HCT116 (cell line): Measurements from ENCODE around the gene TMEM198. TPM values are rescaled to one million over a fixed set of nuclear protein-coding genes. Genes with fewer than 3 reads are reported as not detected.

Experiments
- ATAC-seq: fragments of 200-7000 bp; cut with Tn5 transposase; 2 replicates; pipeline ENCODE4 v1.9.1; 2020; ENCODE audit warnings: mild to moderate bottlenecking, moderate library complexity
- BruUV-seq: library from RNA; stranded (reverse); fragments of 400-500 nt; replicated peaks from 2 replicates; lab custom pipeline; 2021; lab: Mats Ljungman, UMichigan
- CTCF ChIA-PET: fragments of 300-600 bp; sonication (Branson Sonifier 250); formaldehyde crosslinking; loops from one replicate; lab custom pipeline; 2021; ENCODE audit warnings: antibody characterized with exemption; lab: Charles Lee
- POLR2A ChIA-PET: fragments of 300-600, 350-600 bp; sonication (Branson Sonifier 250); formaldehyde crosslinking; loops from one replicate; lab custom pipeline; 2021; ENCODE audit warnings: antibody characterized with exemption; lab: Charles Lee
- RAD21 ChIA-PET, 2 experiments: fragments of 300-600 bp; sonication (Branson Sonifier 250); formaldehyde crosslinking; loops; one replicate each; lab custom pipeline; 2023; ENCODE audit warnings: low total read pairs in 2 of 2; ENCODE audit not compliant: uncharacterized antibody in 2 of 2, unreplicated experiment in 2 of 2, low non-redundant PET in 1 of 2; lab: Charles Lee
- DNase-seq: peaks from one replicate; pipeline ENCODE4 v3.0.0-alpha.2; 2010; ENCODE audit warnings: low read depth, low spot score
- H2AFZ ChIP-seq: fragments of 200-600 bp; shearing (Covaris generic), sonication (generic); 2 replicates; pipeline ENCODE4 v1.6.1; 2017; ENCODE audit warnings: low read depth, mixed run types, mixed read lengths, antibody characterized with exemption, low read length; ENCODE audit not compliant: poor library complexity, severe bottlenecking
- H3K27ac ChIP-seq: 2 replicates; pipeline ENCODE4 v1.5.1; 2012; ENCODE audit warnings: low read depth, low read length
- H3K27me3 ChIP-seq: fragments of 200-600 bp; sonication (generic); 2 replicates; pipeline ENCODE4 v1.6.1; 2016; ENCODE audit warnings: mixed run types, low read length, mixed read lengths; ENCODE audit not compliant: insufficient read depth
- H3K36me3 ChIP-seq, 2 experiments: fragments of 200-500 bp in 1 of 2; fragments of 200-600 bp in 1 of 2; sonication (Bioruptor generic) in 1 of 2; sonication (generic) in 1 of 2; 2 replicates each; pipeline versions ENCODE4 v1.5.1 to v1.6.1; 2014 to 2016; ENCODE audit warnings: low read length in 2 of 2, inconsistent platforms in 1 of 2, mixed read lengths in 1 of 2, mixed run types in 1 of 2; ENCODE audit not compliant: insufficient read depth in 2 of 2, control insufficient read depth in 1 of 2
- H3K4me1 ChIP-seq, 2 experiments: fragments of 200-600 bp in 1 of 2; sonication (generic) in 1 of 2; 2 replicates each; pipeline versions ENCODE4 v1.5.1 to v1.6.1; 2012 to 2017; ENCODE audit warnings: low read length in 2 of 2, inconsistent platforms in 1 of 2, mild to moderate bottlenecking in 1 of 2, mixed read lengths in 1 of 2, mixed run types in 1 of 2, moderate library complexity in 1 of 2; ENCODE audit not compliant: insufficient read depth in 2 of 2, control insufficient read depth in 1 of 2
- H3K4me2 ChIP-seq: fragments of 200-600 bp; sonication (generic); 2 replicates; pipeline ENCODE4 v1.6.1; 2017; ENCODE audit warnings: mixed run types, low read length, mixed read lengths
- H3K4me3 ChIP-seq, 2 experiments: fragments of 200-600 bp in 1 of 2; sonication (generic) in 1 of 2; replicated peaks in 1 of 2; 2 replicates each; pipeline ENCODE4 v1.5.1; 2011 to 2016; ENCODE audit warnings: low read length in 2 of 2, control low read depth in 1 of 2, low read depth in 1 of 2, mild to moderate bottlenecking in 1 of 2, mixed read lengths in 1 of 2, mixed run types in 1 of 2
- H3K79me2 ChIP-seq: fragments of 200-600 bp; sonication (generic); 2 replicates; pipeline ENCODE4 v1.6.1; 2017; ENCODE audit warnings: mild to moderate bottlenecking, mixed run types, low read length, moderate library complexity, mixed read lengths; ENCODE audit not compliant: insufficient read depth
- H3K9ac ChIP-seq: fragments of 200-600 bp; sonication (generic); 2 replicates; pipeline ENCODE4 v1.6.1; 2016; ENCODE audit warnings: low read length, mixed read lengths
- H3K9me2 ChIP-seq: fragments of 200-600 bp; sonication (generic), shearing (Covaris generic); 2 replicates; pipeline ENCODE4 v1.6.1; 2017; ENCODE audit warnings: mixed run types, mild to moderate bottlenecking, moderate library complexity; ENCODE audit not compliant: insufficient read depth
- H3K9me3 ChIP-seq, 2 experiments: fragments of 200-500 bp in 1 of 2; fragments of 200-600 bp in 1 of 2; sonication (Bioruptor generic) in 1 of 2; sonication (generic) in 1 of 2; 2 replicates each; pipeline ENCODE4 v1.6.1; 2014 to 2017; ENCODE audit warnings: low read length in 2 of 2, mixed read lengths in 2 of 2, inconsistent platforms in 1 of 2, low read depth in 1 of 2, mild to moderate bottlenecking in 1 of 2, mixed run types in 1 of 2, moderate library complexity in 1 of 2; ENCODE audit not compliant: control insufficient read depth in 1 of 2, insufficient read depth in 1 of 2
- H4K20me1 ChIP-seq: fragments of 200-600 bp; sonication (generic), shearing (Covaris generic); 2 replicates; pipeline ENCODE4 v1.6.1; 2017; ENCODE audit warnings: mixed run types, mild to moderate bottlenecking, moderate library complexity; ENCODE audit not compliant: insufficient read depth
- CEBPB ChIP-seq: IDR thresholded peaks from 2 replicates; pipeline ENCODE4 v1.6.1; 2012; ENCODE audit warnings: low read depth
- CTCF ChIP-seq, 3 experiments: fragments of 200-600 bp in 1 of 3; sonication (generic) in 1 of 3; IDR thresholded peaks in 2 of 3; conservative IDR thresholded peaks in 1 of 3; 2 replicates each; pipeline ENCODE4 v1.5.1; 2012 to 2017; ENCODE audit warnings: low read depth in 2 of 3, low read length in 2 of 3, antibody characterized with exemption in 1 of 3, borderline replicate concordance in 1 of 3, control low read depth in 1 of 3, mild to moderate bottlenecking in 1 of 3, mixed read lengths in 1 of 3, mixed run types in 1 of 3, moderate library complexity in 1 of 3; ENCODE audit not compliant: insufficient read depth in 1 of 3
- EZH2 ChIP-seq: fragments of 200-600 bp; sonication (generic); IDR thresholded peaks from 2 replicates; pipeline ENCODE4 v1.6.1; 2017; ENCODE audit warnings: antibody characterized with exemption, mixed run types
- FOSL1 ChIP-seq: IDR thresholded peaks from 2 replicates; pipeline ENCODE4 v1.6.1; 2012; ENCODE audit warnings: low read depth
- MAX ChIP-seq: IDR thresholded peaks from 2 replicates; pipeline ENCODE4 v1.6.1; 2012
- POLR2A ChIP-seq: IDR thresholded peaks from 2 replicates; pipeline ENCODE4 v1.7.0; 2011; ENCODE audit warnings: borderline replicate concordance; ENCODE audit not compliant: insufficient read depth, insufficient read length; ENCODE audit errors: extremely low read depth
- POLR2AphosphoS5 ChIP-seq: IDR thresholded peaks from 2 replicates; pipeline ENCODE4 v1.6.1; 2011; ENCODE audit warnings: mild to moderate bottlenecking, low read depth, low read length, moderate library complexity
- RAD21 ChIP-seq: IDR thresholded peaks from 2 replicates; pipeline ENCODE4 v1.6.1; 2012; ENCODE audit warnings: low read depth, mild to moderate bottlenecking
- REST ChIP-seq: IDR thresholded peaks from 2 replicates; pipeline ENCODE4 v1.6.1; 2012; ENCODE audit warnings: low read depth
- SIN3A ChIP-seq: IDR thresholded peaks from 2 replicates; pipeline ENCODE4 v1.6.1; 2012; ENCODE audit warnings: low read depth
- SRF ChIP-seq: IDR thresholded peaks from 2 replicates; pipeline ENCODE4 v1.6.1; 2012; ENCODE audit warnings: low read depth
- TCF7L2 ChIP-seq: IDR thresholded peaks from 2 replicates; pipeline ENCODE4 v1.7.0; 2011; ENCODE audit warnings: borderline replicate concordance, inconsistent platforms; ENCODE audit not compliant: insufficient read depth, insufficient read length; ENCODE audit errors: extremely low read depth
- YY1 ChIP-seq: IDR thresholded peaks from 2 replicates; pipeline ENCODE4 v1.6.1; 2011; ENCODE audit warnings: low read length, low read depth, moderate library complexity, mild to moderate bottlenecking; ENCODE audit not compliant: insufficient replicate concordance; ENCODE audit errors: extremely low read depth
- ZBTB33 ChIP-seq: IDR thresholded peaks from 2 replicates; pipeline ENCODE4 v1.6.1; 2011; ENCODE audit warnings: mild to moderate bottlenecking, low read length, moderate library complexity; ENCODE audit not compliant: insufficient replicate concordance; ENCODE audit errors: extremely low read depth
- ZFX ChIP-seq: fragments of 450-650 bp; IDR thresholded peaks from 2 replicates; pipeline ENCODE4 v1.6.1; 2017
- ZNF274 ChIP-seq: fragments of 200-500 bp; sonication (Bioruptor generic); IDR thresholded peaks from 2 replicates; pipeline ENCODE4 v1.6.1; 2014; ENCODE audit warnings: mild to moderate bottlenecking, low read depth, low read length, inconsistent platforms
- intact Hi-C: fragments of 100-400 bp; cut with micrococcal nuclease; formaldehyde crosslinking; loops from 2 replicates; pipeline ENCODE4 v1.10.0; 2022
- total RNA-seq: library from RNA; stranded (reverse); gene quantifications from one replicate; pipeline ENCODE4 v1.2.1, GENCODE V29; 2021; ENCODE audit not compliant: unreplicated experiment

The TMEM198 gene
- total RNA-seq, 1 experiment from 2014 or later: 2.1 TPM

GRCh38 chr2:219591091-219591490, 47.3 kb downstream of the TMEM198 start:
- Histone ChIP-seq H3K4me2 (no peak overlapping the region), H3K27ac (no peak overlapping the region), H3K27me3 (no peaks in the 10 kb centered on the region), H3K4me3 (no peak overlapping the region), H3K4me1 (peaks cover 2 to 10% of the 10 kb centered on the region in 2 experiments; a peak in 3 of 4 replicates), H3K9me3 (no peaks in the 10 kb centered on the region), H3K79me2 (no peaks in the 10 kb centered on the region), H2AFZ (no peak overlapping the region), H3K9me2 (no peaks in the 10 kb centered on the region), H4K20me1 (no peaks in the 10 kb centered on the region), H3K36me3 (no peaks in the 10 kb centered on the region), H3K9ac (no peak overlapping the region)
- ChIA-PET POLR2A (no interaction called here), CTCF (no interaction called here), RAD21 (no interaction called here)
- no TSS peak for BruUV-seq
- intact Hi-C loops: no loop called here
- TF ChIP-seq TCF7L2 (no peak), ZNF274 (no peak), POLR2A (no peak), MAX (no peak), FOSL1 (no peak), CEBPB (no peak), RAD21 (no peak), SIN3A (no peak), YY1 (no peak), ZFX (no peak), POLR2AphosphoS5 (no peak), SRF (no peak), EZH2 (no peak), CTCF (IDR thresholded peaks at IDR 0.05 in 2 of 3, conservative IDR thresholded peaks at IDR 0.05 in 1 of 3; ENCODE audit: borderline replicate concordance in 1 of 3, insufficient read depth in 1 of 3, low read depth in 2 of 3, low read length in 2 of 3) (no peak), REST (no peak), ZBTB33 (no peak)
- DNase-seq (no peak), ATAC-seq (no peak)
